PC-3 (cell line): ENCODE measurements around the gene COL9A3.

Source experiments
- EZH2 ChIP-seq: fragments of 300-600 bp; sonication (generic); IDR thresholded peaks from one replicate; pipeline ENCODE4 v1.6.1; 2017; ENCODE audit warnings: antibody characterized with exemption, mild to moderate bottlenecking, low read length; ENCODE audit not compliant: unreplicated experiment
- TF ChIP-seq, protein P1 (sequence below): fragments of 300-600 bp; sonication (generic); conservative IDR thresholded peaks from 2 replicates; pipeline ENCODE4 v1.5.1; 2017; ENCODE audit warnings: antibody characterized with exemption, low read depth, mild to moderate bottlenecking, low read length

DNA sequence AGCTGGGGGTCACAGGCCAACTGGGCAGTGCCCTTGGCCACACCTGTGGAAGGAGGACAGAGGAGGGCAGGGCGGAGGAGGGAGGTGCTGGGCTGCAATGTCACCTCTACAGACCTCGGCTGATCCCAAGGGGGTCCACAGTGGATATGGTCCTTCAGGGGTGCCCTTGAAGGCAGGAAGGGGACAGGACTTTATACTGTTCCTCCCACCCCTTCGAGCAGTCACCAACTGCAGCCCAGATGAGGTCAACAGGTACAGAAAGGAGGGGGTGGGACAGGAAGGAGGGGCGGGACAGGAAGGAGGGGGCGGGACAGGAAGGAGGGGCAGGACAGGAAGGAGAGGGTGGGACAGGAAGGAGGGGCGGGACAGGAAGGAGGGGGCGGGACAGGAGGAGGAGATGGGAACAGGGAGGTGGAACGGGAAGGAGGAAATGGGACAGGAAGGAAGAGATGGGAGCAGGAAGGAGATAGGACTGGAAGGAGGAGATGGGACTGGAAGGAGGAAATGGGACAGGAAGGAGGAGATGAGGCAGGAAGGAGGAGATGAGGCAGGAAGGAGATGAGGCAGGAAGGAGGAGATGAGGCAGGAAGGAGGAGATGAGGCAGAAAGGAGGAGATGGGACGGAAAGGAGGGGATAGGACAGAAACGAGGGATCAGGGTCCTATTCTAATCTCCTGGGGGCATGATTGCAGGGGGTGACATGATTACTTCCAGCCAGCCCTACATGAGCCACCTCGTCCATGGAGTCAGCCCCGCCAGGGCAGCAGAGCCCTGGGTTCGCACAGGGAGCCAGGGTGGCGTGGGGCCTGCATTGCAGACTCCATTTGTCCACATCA is 39.9 kb upstream of the COL9A3 start:
- TF ChIP-seq, protein P1, sequence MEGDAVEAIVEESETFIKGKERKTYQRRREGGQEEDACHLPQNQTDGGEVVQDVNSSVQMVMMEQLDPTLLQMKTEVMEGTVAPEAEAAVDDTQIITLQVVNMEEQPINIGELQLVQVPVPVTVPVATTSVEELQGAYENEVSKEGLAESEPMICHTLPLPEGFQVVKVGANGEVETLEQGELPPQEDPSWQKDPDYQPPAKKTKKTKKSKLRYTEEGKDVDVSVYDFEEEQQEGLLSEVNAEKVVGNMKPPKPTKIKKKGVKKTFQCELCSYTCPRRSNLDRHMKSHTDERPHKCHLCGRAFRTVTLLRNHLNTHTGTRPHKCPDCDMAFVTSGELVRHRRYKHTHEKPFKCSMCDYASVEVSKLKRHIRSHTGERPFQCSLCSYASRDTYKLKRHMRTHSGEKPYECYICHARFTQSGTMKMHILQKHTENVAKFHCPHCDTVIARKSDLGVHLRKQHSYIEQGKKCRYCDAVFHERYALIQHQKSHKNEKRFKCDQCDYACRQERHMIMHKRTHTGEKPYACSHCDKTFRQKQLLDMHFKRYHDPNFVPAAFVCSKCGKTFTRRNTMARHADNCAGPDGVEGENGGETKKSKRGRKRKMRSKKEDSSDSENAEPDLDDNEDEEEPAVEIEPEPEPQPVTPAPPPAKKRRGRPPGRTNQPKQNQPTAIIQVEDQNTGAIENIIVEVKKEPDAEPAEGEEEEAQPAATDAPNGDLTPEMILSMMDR: no peak
- TF ChIP-seq EZH2: no peak
